ENCODE data around the gene C10orf62.
"Not testable (repeated sequence)": the region's sequence is repeated elsewhere in the genome, so short reads cannot be mapped to it uniquely, and the experiment has no call there.

The C10orf62 gene

GRCh38 chr10:97589479-97589878 is at the start of gene C10orf62:
Gene C10orf62, plus strand, starts transcription at chr10:97589721. Its CDS starts 177 bp downstream, at chr10:97589898.
- in situ Hi-C loops (cut with MboI; ENCODE audit: low sequenced_read_pairs): no loop called here

GRCh38 chr10:97540669-97541500 is 48.6 kb upstream of the C10orf62 start:
- in situ Hi-C loops (cut with MboI; ENCODE audit: low sequenced_read_pairs): no loop called here

- in situ Hi-C loops (cut with MboI; ENCODE audit: low sequenced_read_pairs): no loop called here
Measured at GRCh38 chr10:97542169-97543024, 47.1 kb upstream of the C10orf62 start.

- in situ Hi-C loops (cut with MboI; ENCODE audit: low sequenced_read_pairs): no loop called here
Measured at GRCh38 chr10:97543025-97543546, 46.4 kb upstream of the C10orf62 start.

- in situ Hi-C loops (cut with MboI; ENCODE audit: low sequenced_read_pairs): no loop called here
Measured at GRCh38 chr10:97546456-97547270, 42.9 kb upstream of the C10orf62 start.

GRCh38 chr10:97547271-97547600 is 42.3 kb upstream of the C10orf62 start:
- in situ Hi-C loops (cut with MboI; ENCODE audit: low sequenced_read_pairs): no loop called here

GRCh38 chr10:97547962-97548361 is 41.6 kb upstream of the C10orf62 start:
- in situ Hi-C loops (cut with MboI; ENCODE audit: low sequenced_read_pairs): no loop called here

GRCh38 chr10:97548828-97549455 is 40.6 kb upstream of the C10orf62 start:
- in situ Hi-C loops (cut with MboI; ENCODE audit: low sequenced_read_pairs): no loop called here

GRCh38 chr10:97549587-97550322 is 39.8 kb upstream of the C10orf62 start:
- in situ Hi-C loops (cut with MboI; ENCODE audit: low sequenced_read_pairs): no loop called here

GRCh38 chr10:97550336-97551149 is 39.0 kb upstream of the C10orf62 start:
- in situ Hi-C loops (cut with MboI; ENCODE audit: low sequenced_read_pairs): no loop called here

GRCh38 chr10:97551271-97551670 is 38.2 kb upstream of the C10orf62 start:
- in situ Hi-C loops (cut with MboI; ENCODE audit: low sequenced_read_pairs): no loop called here

GRCh38 chr10:97553575-97554031 is 35.9 kb upstream of the C10orf62 start:
- in situ Hi-C loops (cut with MboI; ENCODE audit: low sequenced_read_pairs): no loop called here

GRCh38 chr10:97554336-97554735 is 35.2 kb upstream of the C10orf62 start:
- in situ Hi-C loops (cut with MboI; ENCODE audit: low sequenced_read_pairs): not testable (repeated sequence)

- in situ Hi-C loops (cut with MboI; ENCODE audit: low sequenced_read_pairs): not testable (repeated sequence)
Measured at GRCh38 chr10:97555541-97555940, 34.0 kb upstream of the C10orf62 start.

- in situ Hi-C loops (cut with MboI; ENCODE audit: low sequenced_read_pairs): not testable (repeated sequence)
Measured at GRCh38 chr10:97560731-97561381, 28.7 kb upstream of the C10orf62 start.

- in situ Hi-C loops (cut with MboI; ENCODE audit: low sequenced_read_pairs): not testable (repeated sequence)
Measured at GRCh38 chr10:97561386-97562077, 28.0 kb upstream of the C10orf62 start.

- in situ Hi-C loops (cut with MboI; ENCODE audit: low sequenced_read_pairs): not testable (repeated sequence)
Measured at GRCh38 chr10:97562329-97562728, 27.2 kb upstream of the C10orf62 start.

GRCh38 chr10:97563337-97563736 is 26.2 kb upstream of the C10orf62 start:
- in situ Hi-C loops (cut with MboI; ENCODE audit: low sequenced_read_pairs): no loop called here
